OCI-LY1 (cell line): ENCODE measurements around the gene TCF4.
"Not testable (repeated sequence)": the region's sequence is repeated elsewhere in the genome, so short reads cannot be mapped to it uniquely, and the experiment has no call there.

Source experiments
- H2AFZ ChIP-seq: fragments of 200-600 bp; sonication (generic), shearing (Covaris generic); 2 replicates; pipeline ENCODE4 v1.6.0; 2014; ENCODE audit warnings: antibody characterized with exemption, mild to moderate bottlenecking, low read length
- H3F3A ChIP-seq: fragments of 200-600 bp; sonication (generic), shearing (Covaris generic); 2 replicates; pipeline ENCODE4 v1.6.0; 2014; ENCODE audit warnings: mild to moderate bottlenecking, antibody characterized with exemption, low read length, moderate library complexity; ENCODE audit not compliant: insufficient read depth
- H3K27ac ChIP-seq: fragments of 200-600 bp; sonication (generic); 2 replicates; pipeline ENCODE4 v1.5.1; 2014; ENCODE audit warnings: low read length, mixed run types, mild to moderate bottlenecking, low read depth; ENCODE audit not compliant: poor library complexity, severe bottlenecking
- H3K27me3 ChIP-seq: fragments of 200-600 bp; sonication (generic); 2 replicates; pipeline ENCODE4 v1.6.0; 2014; ENCODE audit warnings: antibody characterized with exemption, mild to moderate bottlenecking, low read length, moderate library complexity; ENCODE audit not compliant: insufficient read depth
- H3K36me3 ChIP-seq: fragments of 200-600 bp; sonication (generic); 2 replicates; pipeline ENCODE4 v1.6.1; 2014; ENCODE audit warnings: mild to moderate bottlenecking, antibody characterized with exemption, low read length, moderate library complexity, mixed read lengths; ENCODE audit not compliant: insufficient read depth
- H3K4me1 ChIP-seq: fragments of 200-600 bp; sonication (generic); 2 replicates; pipeline ENCODE4 v1.5.1; 2014; ENCODE audit warnings: mild to moderate bottlenecking, low read length, moderate library complexity; ENCODE audit not compliant: insufficient read depth, severe bottlenecking
- H3K4me2 ChIP-seq: fragments of 200-600 bp; sonication (generic), shearing (Covaris generic); 2 replicates; pipeline ENCODE4 v1.6.1; 2014; ENCODE audit warnings: low read length
- H3K4me3 ChIP-seq: fragments of 200-600 bp; sonication (generic); 2 replicates; pipeline ENCODE4 v1.5.1; 2014; ENCODE audit warnings: low read length, low read depth, mild to moderate bottlenecking, mixed read lengths; ENCODE audit not compliant: poor library complexity, severe bottlenecking
- H3K79me2 ChIP-seq: fragments of 200-600 bp; shearing (Covaris generic); 2 replicates; pipeline ENCODE4 v1.6.1; 2016; ENCODE audit warnings: mixed run types, low read length, mixed read lengths; ENCODE audit not compliant: insufficient read depth
- H3K9ac ChIP-seq: fragments of 200-600 bp; sonication (generic), shearing (Covaris generic); 2 replicates; pipeline ENCODE4 v1.6.1; 2014; ENCODE audit warnings: mild to moderate bottlenecking, low read length, mixed read lengths
- H3K9me2 ChIP-seq: fragments of 200-600 bp; sonication (generic), shearing (Covaris generic); 2 replicates; pipeline ENCODE4 v1.6.1; 2014; ENCODE audit warnings: low read depth, mild to moderate bottlenecking, low read length, mixed read lengths
- H3K9me3 ChIP-seq: fragments of 200-600 bp; shearing (Covaris generic); 2 replicates; pipeline ENCODE4 v1.6.1; 2014; ENCODE audit warnings: low read length, mixed read lengths
- H4K20me1 ChIP-seq: fragments of 200-600 bp; sonication (generic), shearing (Covaris generic); 2 replicates; pipeline ENCODE4 v1.6.0; 2016; ENCODE audit warnings: mild to moderate bottlenecking, low read length; ENCODE audit not compliant: insufficient read depth
- CTCF ChIP-seq: fragments of 200-600 bp; sonication (generic), shearing (Covaris generic); IDR thresholded peaks from 2 replicates; pipeline ENCODE4 v1.5.1; 2017; ENCODE audit warnings: mild to moderate bottlenecking, antibody characterized with exemption, low read length, moderate library complexity, mixed read lengths
- EZH2 ChIP-seq: fragments of 200-600 bp; sonication (generic), shearing (Covaris generic); IDR thresholded peaks from 2 replicates; pipeline ENCODE4 v1.8.0; 2017; ENCODE audit warnings: borderline replicate concordance, mixed run types, mild to moderate bottlenecking, antibody characterized with exemption, low read length, moderate library complexity, mixed read lengths

Gene TCF4

GRCh38 chr18:55473560-55473959 lies 114.4 kb downstream of the TCF4 start:
- Histone ChIP-seq H4K20me1 (no peaks in the 10 kb centered on the region), H3K9ac (no peak overlapping the region), H3K9me3 (no peaks in the 10 kb centered on the region), H3K36me3 (0 out of 2 replicates have a peak, but pooled peaks cover 11% of the 10 kb centered on the region), H3K4me2 (no peak overlapping the region), H3K4me1 (peaks cover 60% of the 10 kb centered on the region), H3K79me2 (peaks cover 7% of the 10 kb centered on the region; the same call in 1 of the 2 replicates), H3K27ac (no peak overlapping the region), H3K27me3 (no peaks in the 10 kb centered on the region), H3F3A (no peaks in the 10 kb centered on the region), H3K4me3 (no peak overlapping the region), H3K9me2 (no peaks in the 10 kb centered on the region), H2AFZ (no peak overlapping the region)
- no peak for TF ChIP-seq EZH2

GRCh38 chr18:55473058-55473457 lies 114.9 kb downstream of the TCF4 start:
- Histone ChIP-seq H3K79me2 (peaks cover 7% of the 10 kb centered on the region; the same call in 1 of the 2 replicates), H3K27me3 (no peaks in the 10 kb centered on the region), H3K27ac (no peak overlapping the region), H3K9me3 (no peaks in the 10 kb centered on the region), H3K36me3 (0 out of 2 replicates have a peak, but pooled peaks cover 11% of the 10 kb centered on the region), H3K4me1 (peaks cover 60% of the 10 kb centered on the region), H4K20me1 (no peaks in the 10 kb centered on the region), H2AFZ (no peak overlapping the region), H3K9me2 (no peaks in the 10 kb centered on the region), H3K4me3 (no peak overlapping the region), H3K4me2 (no peak overlapping the region), H3F3A (no peaks in the 10 kb centered on the region), H3K9ac (no peak overlapping the region)
- TF ChIP-seq EZH2, result no peak
- no peak for TF ChIP-seq CTCF

DNA sequence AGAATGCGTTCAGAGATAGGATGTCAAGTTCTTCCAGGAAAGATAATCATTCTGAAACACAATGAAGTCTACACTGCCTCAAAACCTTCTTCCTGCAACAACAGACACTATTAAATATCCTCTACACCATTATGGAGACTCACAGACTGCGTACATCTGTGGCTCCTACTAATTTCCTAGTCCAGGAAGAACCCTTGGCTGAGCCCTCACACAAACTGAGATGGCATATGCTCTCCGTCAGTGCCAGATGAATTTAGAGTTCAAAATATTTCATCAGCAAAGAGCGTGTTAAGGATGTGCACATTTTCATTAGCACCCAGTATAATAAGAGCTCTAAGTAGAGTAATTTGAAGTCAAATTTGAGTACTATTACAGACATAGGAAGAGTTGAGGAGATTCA lies 117.2 kb downstream of the TCF4 start:
- Histone ChIP-seq H3K9me3 (no peaks in the 10 kb centered on the region), H3K27me3 (no peaks in the 10 kb centered on the region), H3K4me1 (peaks cover 66% of the 10 kb centered on the region), H3K27ac (peak overlapping the region; percentile 12), H2AFZ (no peak overlapping the region), H3F3A (no peaks in the 10 kb centered on the region), H3K9ac (no peak overlapping the region), H3K79me2 (no peaks in the 10 kb centered on the region), H3K9me2 (no peaks in the 10 kb centered on the region), H3K4me3 (no peak overlapping the region), H3K4me2 (no peak overlapping the region), H3K36me3 (0 out of 2 replicates have a peak, but pooled peaks cover 11% of the 10 kb centered on the region), H4K20me1 (no peaks in the 10 kb centered on the region)
- TF ChIP-seq CTCF (no peak), EZH2 (no peak)

DNA sequence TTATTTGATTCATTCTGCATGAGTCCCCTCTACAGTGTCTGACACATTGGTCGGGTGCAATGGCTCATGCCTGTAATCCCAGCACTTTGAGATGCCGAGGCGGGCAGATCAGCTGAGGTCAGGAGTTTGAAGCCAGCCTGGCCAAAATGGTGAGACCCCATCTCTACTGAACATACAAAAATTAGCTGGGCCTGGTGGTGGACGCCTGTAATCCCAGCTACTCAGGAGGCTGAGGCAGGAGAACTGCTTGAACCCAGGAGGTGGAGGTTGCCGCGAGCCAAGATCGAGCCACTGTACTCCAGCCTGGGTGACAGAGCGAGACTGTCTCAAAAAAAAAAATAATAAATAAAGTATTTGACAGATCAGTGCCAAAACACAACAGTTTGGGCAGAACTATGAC lies 118.9 kb downstream of the TCF4 start:
- H3F3A ChIP-seq, H4K20me1 ChIP-seq, H3K36me3 ChIP-seq, H3K9me2 ChIP-seq, H3K79me2 ChIP-seq, H3K4me3 ChIP-seq, H2AFZ ChIP-seq, H3K9ac ChIP-seq, H3K9me3 ChIP-seq, H3K27ac ChIP-seq, H3K4me2 ChIP-seq, H3K27me3 ChIP-seq: not testable (repeated sequence)
- peaks cover 83% of the 10 kb centered on the region for H3K4me1 ChIP-seq
